ENCODE data around the gene GNAQ.

DNA sequence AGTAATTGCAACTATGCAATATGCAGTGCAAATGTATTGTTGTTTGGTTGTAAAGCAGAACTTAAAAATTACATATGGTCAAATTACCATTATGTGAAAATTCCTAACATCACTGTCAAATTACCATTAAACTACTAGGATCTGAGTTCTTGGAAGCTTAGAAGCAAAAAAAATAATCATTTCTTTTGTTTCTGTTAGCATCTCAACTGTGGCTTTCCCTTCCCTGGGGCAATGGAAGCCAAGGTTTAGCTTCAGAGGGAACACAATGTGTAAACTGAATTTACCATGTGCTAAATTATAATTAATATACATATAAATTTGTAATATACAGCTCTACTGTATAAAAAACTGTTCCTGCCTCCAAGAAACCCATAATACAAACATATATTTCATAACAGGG lies 159.4 kb downstream of the GNAQ start:
- TF ChIP-seq, protein P1, sequence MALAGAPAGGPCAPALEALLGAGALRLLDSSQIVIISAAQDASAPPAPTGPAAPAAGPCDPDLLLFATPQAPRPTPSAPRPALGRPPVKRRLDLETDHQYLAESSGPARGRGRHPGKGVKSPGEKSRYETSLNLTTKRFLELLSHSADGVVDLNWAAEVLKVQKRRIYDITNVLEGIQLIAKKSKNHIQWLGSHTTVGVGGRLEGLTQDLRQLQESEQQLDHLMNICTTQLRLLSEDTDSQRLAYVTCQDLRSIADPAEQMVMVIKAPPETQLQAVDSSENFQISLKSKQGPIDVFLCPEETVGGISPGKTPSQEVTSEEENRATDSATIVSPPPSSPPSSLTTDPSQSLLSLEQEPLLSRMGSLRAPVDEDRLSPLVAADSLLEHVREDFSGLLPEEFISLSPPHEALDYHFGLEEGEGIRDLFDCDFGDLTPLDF (CRISPR knock-in tag; IDR thresholded peaks at IDR 0.05): no peak
- TF ChIP-seq ZNF232 (CRISPR knock-in tag; IDR thresholded peaks at IDR 0.05) (no peak), JUN (CRISPR knock-in tag; IDR thresholded peaks at IDR 0.05) (no peak), IRF2 (CRISPR knock-in tag; IDR thresholded peaks at IDR 0.05; ENCODE audit: borderline replicate concordance, low read depth) (no peak), CREB1 (CRISPR knock-in tag; IDR thresholded peaks at IDR 0.05) (no peak), KAT7 (CRISPR knock-in tag; IDR thresholded peaks at IDR 0.05; ENCODE audit: borderline replicate concordance) (no peak), ZNF416 (CRISPR knock-in tag; IDR thresholded peaks at IDR 0.05) (no peak), ZNF121 (CRISPR knock-in tag; IDR thresholded peaks at IDR 0.05) (no peak), FOXJ3 (CRISPR knock-in tag; IDR thresholded peaks at IDR 0.05; ENCODE audit: borderline replicate concordance) (no peak)
- TF ChIP-seq, protein P2, sequence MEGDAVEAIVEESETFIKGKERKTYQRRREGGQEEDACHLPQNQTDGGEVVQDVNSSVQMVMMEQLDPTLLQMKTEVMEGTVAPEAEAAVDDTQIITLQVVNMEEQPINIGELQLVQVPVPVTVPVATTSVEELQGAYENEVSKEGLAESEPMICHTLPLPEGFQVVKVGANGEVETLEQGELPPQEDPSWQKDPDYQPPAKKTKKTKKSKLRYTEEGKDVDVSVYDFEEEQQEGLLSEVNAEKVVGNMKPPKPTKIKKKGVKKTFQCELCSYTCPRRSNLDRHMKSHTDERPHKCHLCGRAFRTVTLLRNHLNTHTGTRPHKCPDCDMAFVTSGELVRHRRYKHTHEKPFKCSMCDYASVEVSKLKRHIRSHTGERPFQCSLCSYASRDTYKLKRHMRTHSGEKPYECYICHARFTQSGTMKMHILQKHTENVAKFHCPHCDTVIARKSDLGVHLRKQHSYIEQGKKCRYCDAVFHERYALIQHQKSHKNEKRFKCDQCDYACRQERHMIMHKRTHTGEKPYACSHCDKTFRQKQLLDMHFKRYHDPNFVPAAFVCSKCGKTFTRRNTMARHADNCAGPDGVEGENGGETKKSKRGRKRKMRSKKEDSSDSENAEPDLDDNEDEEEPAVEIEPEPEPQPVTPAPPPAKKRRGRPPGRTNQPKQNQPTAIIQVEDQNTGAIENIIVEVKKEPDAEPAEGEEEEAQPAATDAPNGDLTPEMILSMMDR (IDR thresholded peaks at IDR 0.05): no peak
- TF ChIP-seq, protein P3, sequence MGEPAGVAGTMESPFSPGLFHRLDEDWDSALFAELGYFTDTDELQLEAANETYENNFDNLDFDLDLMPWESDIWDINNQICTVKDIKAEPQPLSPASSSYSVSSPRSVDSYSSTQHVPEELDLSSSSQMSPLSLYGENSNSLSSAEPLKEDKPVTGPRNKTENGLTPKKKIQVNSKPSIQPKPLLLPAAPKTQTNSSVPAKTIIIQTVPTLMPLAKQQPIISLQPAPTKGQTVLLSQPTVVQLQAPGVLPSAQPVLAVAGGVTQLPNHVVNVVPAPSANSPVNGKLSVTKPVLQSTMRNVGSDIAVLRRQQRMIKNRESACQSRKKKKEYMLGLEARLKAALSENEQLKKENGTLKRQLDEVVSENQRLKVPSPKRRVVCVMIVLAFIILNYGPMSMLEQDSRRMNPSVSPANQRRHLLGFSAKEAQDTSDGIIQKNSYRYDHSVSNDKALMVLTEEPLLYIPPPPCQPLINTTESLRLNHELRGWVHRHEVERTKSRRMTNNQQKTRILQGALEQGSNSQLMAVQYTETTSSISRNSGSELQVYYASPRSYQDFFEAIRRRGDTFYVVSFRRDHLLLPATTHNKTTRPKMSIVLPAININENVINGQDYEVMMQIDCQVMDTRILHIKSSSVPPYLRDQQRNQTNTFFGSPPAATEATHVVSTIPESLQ (CRISPR knock-in tag; IDR thresholded peaks at IDR 0.05): no peak
- TF ChIP-seq, protein P4, sequence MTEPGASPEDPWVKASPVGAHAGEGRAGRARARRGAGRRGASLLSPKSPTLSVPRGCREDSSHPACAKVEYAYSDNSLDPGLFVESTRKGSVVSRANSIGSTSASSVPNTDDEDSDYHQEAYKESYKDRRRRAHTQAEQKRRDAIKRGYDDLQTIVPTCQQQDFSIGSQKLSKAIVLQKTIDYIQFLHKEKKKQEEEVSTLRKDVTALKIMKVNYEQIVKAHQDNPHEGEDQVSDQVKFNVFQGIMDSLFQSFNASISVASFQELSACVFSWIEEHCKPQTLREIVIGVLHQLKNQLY (CRISPR knock-in tag; IDR thresholded peaks at IDR 0.05): no peak
- TF ChIP-seq, protein P5, sequence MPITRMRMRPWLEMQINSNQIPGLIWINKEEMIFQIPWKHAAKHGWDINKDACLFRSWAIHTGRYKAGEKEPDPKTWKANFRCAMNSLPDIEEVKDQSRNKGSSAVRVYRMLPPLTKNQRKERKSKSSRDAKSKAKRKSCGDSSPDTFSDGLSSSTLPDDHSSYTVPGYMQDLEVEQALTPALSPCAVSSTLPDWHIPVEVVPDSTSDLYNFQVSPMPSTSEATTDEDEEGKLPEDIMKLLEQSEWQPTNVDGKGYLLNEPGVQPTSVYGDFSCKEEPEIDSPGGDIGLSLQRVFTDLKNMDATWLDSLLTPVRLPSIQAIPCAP (CRISPR knock-in tag; IDR thresholded peaks at IDR 0.05): no peak
- TF ChIP-seq, protein P6, sequence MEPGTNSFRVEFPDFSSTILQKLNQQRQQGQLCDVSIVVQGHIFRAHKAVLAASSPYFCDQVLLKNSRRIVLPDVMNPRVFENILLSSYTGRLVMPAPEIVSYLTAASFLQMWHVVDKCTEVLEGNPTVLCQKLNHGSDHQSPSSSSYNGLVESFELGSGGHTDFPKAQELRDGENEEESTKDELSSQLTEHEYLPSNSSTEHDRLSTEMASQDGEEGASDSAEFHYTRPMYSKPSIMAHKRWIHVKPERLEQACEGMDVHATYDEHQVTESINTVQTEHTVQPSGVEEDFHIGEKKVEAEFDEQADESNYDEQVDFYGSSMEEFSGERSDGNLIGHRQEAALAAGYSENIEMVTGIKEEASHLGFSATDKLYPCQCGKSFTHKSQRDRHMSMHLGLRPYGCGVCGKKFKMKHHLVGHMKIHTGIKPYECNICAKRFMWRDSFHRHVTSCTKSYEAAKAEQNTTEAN (CRISPR knock-in tag; IDR thresholded peaks at IDR 0.05): no peak

Measured in WTC11 (cell line).